Spleen (tissue), 11 donors: ENCODE measurements around the gene GOSR2. TPM values are rescaled to one million over a fixed set of nuclear protein-coding genes. Genes with fewer than 3 reads are reported as not detected.

Experiments
- DNase-seq: peaks from one replicate; pipeline ENCODE4 v3.0.0-alpha.2; 2020
- H3K27ac ChIP-seq, 8 donors: fragments of 200-600 bp; sonication (generic) in 7 of 8; 1 replicate in 4 of 8; 2 replicates in 4 of 8; pipeline versions ENCODE4 v1.5.0 to v1.8.0; 2016 to 2021; ENCODE audit warnings: inconsistent platforms in 4 of 8, mild to moderate bottlenecking in 4 of 8, moderate library complexity in 1 of 8
- H3K27me3 ChIP-seq, 7 donors: fragments of 200-600 bp; sonication (generic) in 6 of 7; replicated peaks in 1 of 7; 1 replicate in 4 of 7; 2 replicates in 3 of 7; pipeline versions ENCODE4 v1.5.0 to v1.8.0; 2016 to 2021; ENCODE audit warnings: inconsistent platforms in 3 of 7, mild to moderate bottlenecking in 1 of 7
- H3K36me3 ChIP-seq, 6 donors: fragments of 200-600 bp; sonication (generic) in 5 of 6; 1 replicate in 4 of 6; 2 replicates in 2 of 6; pipeline versions ENCODE4 v1.5.0 to v1.8.0; 2016 to 2021; ENCODE audit warnings: inconsistent platforms in 2 of 6
- H3K4me1 ChIP-seq, 6 donors: fragments of 200-600 bp; sonication (generic) in 5 of 6; 1 replicate in 3 of 6; 2 replicates in 3 of 6; pipeline versions ENCODE4 v1.5.0 to v1.8.0; 2016 to 2021; ENCODE audit warnings: inconsistent platforms in 3 of 6
- H3K4me3 ChIP-seq, 8 donors: fragments of 200-600 bp; sonication (generic) in 7 of 8; 1 replicate in 4 of 8; 2 replicates in 4 of 8; pipeline versions ENCODE4 v1.5.0 to v1.8.0; 2016 to 2021; ENCODE audit warnings: inconsistent platforms in 4 of 8, mild to moderate bottlenecking in 4 of 8, moderate library complexity in 2 of 8
- H3K9me3 ChIP-seq, 8 donors: fragments of 200-600 bp; sonication (generic) in 7 of 8; 1 replicate in 4 of 8; 2 replicates in 4 of 8; pipeline versions ENCODE4 v1.5.0 to v1.8.0; 2016 to 2021; ENCODE audit warnings: inconsistent platforms in 4 of 8
- POLR2A ChIP-seq, 3 donors: fragments of 450-650 bp; IDR thresholded peaks; one replicate each; pipeline ENCODE4 v1.5.1; 2017; ENCODE audit warnings: antibody characterized with exemption in 3 of 3, mild to moderate bottlenecking in 1 of 3
- POLR2AphosphoS5 ChIP-seq, 3 donors: sonication (generic); formaldehyde crosslinking; IDR thresholded peaks; one replicate each; pipeline ENCODE4 v1.5.1; 2017; ENCODE audit warnings: antibody characterized with exemption in 3 of 3
- WGBS, 5 donors: extraction: QIAGEN DNeasy Blood & Tissue Kit in 3 of 5; methylation state at CpG; one replicate each; pipeline versions ENCODE4 v1.1.5 to v1.1.7; 2013 to 2018; 5-methylcytosine and 5-hydroxymethylcytosine counted together
- intact Hi-C: fragments of 100-400 bp; cut with DNase I; formaldehyde crosslinking; loops from one replicate; pipeline ENCODE4 v1.15.0; 2023; ENCODE audit warnings: low total_unique reads
- polyA plus RNA-seq, 3 donors: library from polyadenylated mRNA; stranded (reverse); fragments of 200-250 nt; gene quantifications; one replicate each; pipeline ENCODE4 v1.2.1, GENCODE V29; 2013
- total RNA-seq, 7 donors: library from RNA; depleted of rRNA in 3 of 7; stranded (reverse); fragments of >200 nt in 3 of 7; fragmentation: NEBNext Ultra II Directional in 4 of 7; extraction: Animal tissue kit (Norgen Biotek cat#: 25700) in 4 of 7; gene quantifications; one replicate each; pipeline versions ENCODE4 v1.1.0 to v1.2.1, GENCODE V29; 2016 to 2021
- TF ChIP-seq, protein P1 (sequence below), 11 experiments: fragments of 200-600 bp in 7 of 11; fragments of 450-650 bp in 4 of 11; sonication (generic) in 4 of 11; IDR thresholded peaks in 8 of 11; conservative IDR thresholded peaks in 3 of 11; 1 replicate in 7 of 11; 2 replicates in 4 of 11; pipeline versions ENCODE4 v1.4.0 to v1.8.0; 2016 to 2021; ENCODE audit warnings: antibody characterized with exemption in 11 of 11, inconsistent platforms in 4 of 11, mild to moderate bottlenecking in 1 of 11
- donor health status: healthy with polysubstance abuse.
- donor health status: DM: no; HTN: no; CAD: no; lungs with moderate emphysema.
- donor health status: DM: no; HTN: no; CAD: no.
- donor health status: Bipolar disorder and iron deficiency.
- donor health status: healthy.
- donor health status: DM: no; HTN: no; CAD: no.
- donor health status: DM: yes; HTN: yes; CAD: no.

GOSR2 gene
- total and polyA plus RNA-seq, 10 donors, result 19.2 to 114 (median 80.0) TPM

DNA sequence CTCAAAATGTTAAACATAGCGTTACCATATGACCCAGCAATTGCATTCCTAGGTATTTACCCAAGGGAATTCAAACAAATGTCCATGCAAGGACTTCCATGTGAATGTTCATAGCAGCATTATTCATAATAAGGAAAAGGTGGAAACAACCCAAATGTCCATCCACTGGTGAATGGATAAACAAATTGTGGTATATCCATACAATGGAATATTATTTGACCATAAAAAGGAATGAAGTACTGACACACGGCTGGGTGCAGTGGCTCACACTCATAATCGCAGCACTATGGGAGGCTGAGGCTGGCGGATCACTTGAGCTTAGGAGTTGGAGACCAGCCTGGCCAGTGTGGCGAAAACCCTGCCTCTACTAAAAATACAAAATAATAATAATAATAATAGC is 24.1 kb upstream of the GOSR2 start:
- TF ChIP-seq POLR2A (IDR thresholded peaks at IDR 0.05), result no peak
- Histone ChIP-seq H3K4me3 (no peak overlapping the region), H3K36me3 (no peaks in the 10 kb centered on the region), H3K27ac (no peak overlapping the region), H3K4me1 (peaks cover 0 to 17% (median 3%) of the 10 kb centered on the region in 6 donors), H3K9me3 (peaks cover 0 to 9% (median 5%) of the 10 kb centered on the region in 8 donors), H3K27me3 (peaks cover 0 to 7% (median 0%) of the 10 kb centered on the region in 7 donors)
- intact Hi-C loops, result no loop called here
- no peak for DNase-seq
- WGBS, 5 donors, result 89 to 96% (median 94%) methylated on average over 5 of the region's 5 CpGs

DNA sequence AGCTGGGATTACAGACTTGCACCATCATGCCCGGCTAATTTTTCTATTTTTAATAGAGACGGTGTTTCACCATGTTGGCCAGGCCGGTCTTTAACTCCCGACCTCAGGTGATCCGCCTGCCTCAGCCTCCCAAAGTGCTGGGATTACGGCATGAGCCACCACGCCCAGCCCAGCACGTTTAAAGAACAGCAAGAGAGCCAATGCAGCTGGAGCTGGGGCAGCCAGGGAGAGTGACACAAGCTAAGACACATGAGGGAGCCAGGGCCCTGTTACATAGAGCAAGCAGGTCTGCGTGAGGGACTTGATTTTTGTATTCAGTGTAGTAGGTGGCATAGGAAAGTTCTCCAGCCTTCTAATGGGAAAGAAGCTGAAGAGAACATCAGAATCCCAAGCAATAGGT is 21.7 kb upstream of the GOSR2 start:
- TF ChIP-seq, protein P1, sequence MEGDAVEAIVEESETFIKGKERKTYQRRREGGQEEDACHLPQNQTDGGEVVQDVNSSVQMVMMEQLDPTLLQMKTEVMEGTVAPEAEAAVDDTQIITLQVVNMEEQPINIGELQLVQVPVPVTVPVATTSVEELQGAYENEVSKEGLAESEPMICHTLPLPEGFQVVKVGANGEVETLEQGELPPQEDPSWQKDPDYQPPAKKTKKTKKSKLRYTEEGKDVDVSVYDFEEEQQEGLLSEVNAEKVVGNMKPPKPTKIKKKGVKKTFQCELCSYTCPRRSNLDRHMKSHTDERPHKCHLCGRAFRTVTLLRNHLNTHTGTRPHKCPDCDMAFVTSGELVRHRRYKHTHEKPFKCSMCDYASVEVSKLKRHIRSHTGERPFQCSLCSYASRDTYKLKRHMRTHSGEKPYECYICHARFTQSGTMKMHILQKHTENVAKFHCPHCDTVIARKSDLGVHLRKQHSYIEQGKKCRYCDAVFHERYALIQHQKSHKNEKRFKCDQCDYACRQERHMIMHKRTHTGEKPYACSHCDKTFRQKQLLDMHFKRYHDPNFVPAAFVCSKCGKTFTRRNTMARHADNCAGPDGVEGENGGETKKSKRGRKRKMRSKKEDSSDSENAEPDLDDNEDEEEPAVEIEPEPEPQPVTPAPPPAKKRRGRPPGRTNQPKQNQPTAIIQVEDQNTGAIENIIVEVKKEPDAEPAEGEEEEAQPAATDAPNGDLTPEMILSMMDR (IDR thresholded peaks at IDR 0.05 in 8 of 11, conservative IDR thresholded peaks at IDR 0.05 in 3 of 11), result no peak
- TF ChIP-seq POLR2A (IDR thresholded peaks at IDR 0.05) (no peak), POLR2AphosphoS5 (IDR thresholded peaks at IDR 0.05) (no peak)
- no peak for DNase-seq
- WGBS, 5 donors, result 81 to 92% (median 86%) methylated on average over 9 of the region's 9 CpGs

DNA sequence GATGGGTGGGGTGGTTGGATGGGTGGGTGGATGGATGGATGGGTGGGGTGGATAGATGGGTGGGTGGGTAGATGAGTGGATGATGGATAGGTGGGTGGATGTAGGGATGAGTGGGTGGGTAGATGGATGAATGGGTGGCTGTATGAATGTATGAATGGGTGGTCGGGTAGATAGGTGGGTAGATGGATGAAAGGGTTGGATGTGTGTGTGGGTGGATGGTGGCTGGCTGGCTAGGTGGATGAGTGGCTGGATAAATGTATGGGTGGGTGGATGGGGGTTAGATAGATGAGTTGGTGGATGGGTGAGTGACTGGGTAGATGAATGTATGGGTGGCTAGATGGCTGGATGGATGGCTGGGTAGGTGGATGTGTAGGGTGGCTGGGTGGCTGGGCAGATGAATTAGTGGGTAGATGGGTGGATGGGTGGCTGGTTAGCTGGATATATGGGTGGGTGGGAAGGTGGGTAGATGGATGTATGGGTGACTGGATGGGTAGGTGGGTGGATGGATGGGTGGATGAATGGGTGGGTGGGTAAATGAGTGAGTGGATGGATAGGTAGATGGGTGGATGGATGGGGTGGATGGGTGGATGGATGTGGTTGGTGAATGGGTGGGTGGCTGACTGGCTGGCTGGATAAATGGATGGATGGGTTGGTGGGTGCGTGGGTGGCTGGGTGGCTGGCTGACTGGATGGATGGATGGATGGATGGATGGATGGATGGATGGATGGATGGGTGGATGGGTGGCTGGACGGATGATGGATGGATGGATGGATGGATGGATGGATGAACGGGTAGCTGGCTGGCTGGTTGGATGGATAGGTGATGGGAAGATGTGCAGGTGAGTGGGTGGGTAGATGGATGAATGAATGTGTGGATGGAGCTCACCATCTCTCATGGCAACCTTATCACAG is 18.9 kb upstream of the GOSR2 start:
- Histone ChIP-seq H3K9me3 (peaks cover 0 to 3% (median under 1%) of the 10 kb centered on the region in 8 donors), H3K27ac (no peak overlapping the region), H3K27me3 (peaks cover 0 to 8% (median 0%) of the 10 kb centered on the region in 7 donors), H3K4me3 (no peak overlapping the region), H3K36me3 (no peaks in the 10 kb centered on the region), H3K4me1 (peaks cover 0 to 22% (median 9%) of the 10 kb centered on the region in 6 donors)
- DNase-seq, result peak; percentile 23
- TF ChIP-seq, protein P1 (IDR thresholded peaks at IDR 0.05 in 8 of 11, conservative IDR thresholded peaks at IDR 0.05 in 3 of 11), result no peak
- TF ChIP-seq POLR2A (IDR thresholded peaks at IDR 0.05) (no peak), POLR2AphosphoS5 (IDR thresholded peaks at IDR 0.05) (no peak)
- 84 to 94% (median 90%) methylated on average over 4 of the region's 4 CpGs for WGBS, 5 donors
- intact Hi-C loops, result no loop called here

More for the DNA sequence above, 21.7 kb upstream of the GOSR2 start:
- H3K9me3 ChIP-seq, result peaks cover 0 to 9% (median 5%) of the 10 kb centered on the region in 8 donors
- H3K27me3 ChIP-seq, result no peaks in the 10 kb centered on the region
- H3K36me3 ChIP-seq, result no peaks in the 10 kb centered on the region
- no peak overlapping the region for H3K27ac ChIP-seq
- H3K4me3 ChIP-seq, result no peak overlapping the region
- intact Hi-C loops, result no loop called here
- peaks cover 0 to 16% (median 4%) of the 10 kb centered on the region in 6 donors for H3K4me1 ChIP-seq

DNA sequence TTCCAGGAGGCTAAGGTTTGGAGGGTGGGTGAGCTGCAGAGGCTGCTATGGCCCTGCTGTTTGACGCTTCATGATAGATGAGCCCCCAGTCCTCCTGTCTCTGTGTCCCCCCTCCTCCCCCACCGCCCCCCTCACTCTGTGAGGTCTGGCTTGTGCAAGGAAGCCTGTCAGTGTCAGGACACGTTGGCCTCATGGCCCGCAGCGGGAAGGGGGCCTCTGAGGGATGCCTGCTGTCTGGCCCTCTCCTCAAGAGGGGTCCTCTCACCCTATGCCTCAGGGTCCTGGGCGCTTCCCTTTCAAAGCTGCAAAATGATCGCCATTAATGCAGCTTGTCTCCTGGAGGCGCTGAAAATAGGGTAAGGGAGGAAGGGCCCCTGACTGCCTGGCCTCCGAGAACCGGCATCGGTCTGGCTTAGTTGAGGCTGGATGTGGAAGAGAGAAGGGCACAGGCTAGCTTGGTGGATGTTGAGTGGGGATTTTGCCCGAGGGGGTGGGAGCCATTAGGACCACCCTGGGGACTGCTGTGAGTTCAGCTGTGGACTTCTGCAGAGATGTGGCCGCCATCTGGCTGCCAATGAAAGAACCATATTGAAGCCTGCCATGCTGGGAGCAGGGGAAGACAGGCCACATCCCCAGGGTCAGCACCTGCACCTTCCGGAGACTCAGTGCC is 14.8 kb upstream of the GOSR2 start:
- no peaks in the 10 kb centered on the region for H3K36me3 ChIP-seq
- TF ChIP-seq POLR2A (IDR thresholded peaks at IDR 0.05) (no peak), POLR2AphosphoS5 (IDR thresholded peaks at IDR 0.05) (no peak)
- TF ChIP-seq, protein P1 (IDR thresholded peaks at IDR 0.05 in 8 of 11, conservative IDR thresholded peaks at IDR 0.05 in 3 of 11), result no peak
- DNase-seq, result no peak
- peaks cover 0 to 22% (median 9%) of the 10 kb centered on the region in 6 donors for H3K4me1 ChIP-seq
- H3K27me3 ChIP-seq, result peaks cover 0 to 14% (median 0%) of the 10 kb centered on the region in 7 donors
- no peaks in the 10 kb centered on the region for H3K9me3 ChIP-seq
- WGBS, 5 donors, result 66 to 75% (median 71%) methylated on average over 13 to 14 of the region's 14 CpGs
- H3K4me3 ChIP-seq, result no peak overlapping the region
- intact Hi-C loops, result no loop called here
- no peak overlapping the region for H3K27ac ChIP-seq
